Body of pancreas (tissue), 4 donors: ENCODE measurements around the gene ENPP1.

Experiments
- POLR2A ChIP-seq, 3 donors: fragments of 450-650 bp; IDR thresholded peaks; one replicate each; pipeline ENCODE4 v1.6.1; 2016; ENCODE audit warnings: antibody characterized with exemption in 3 of 3, mild to moderate bottlenecking in 2 of 3
- TF ChIP-seq, protein P1 (sequence below), 7 experiments: fragments of 450-650 bp in 4 of 7; fragments of 200-600 bp in 3 of 7; sonication (generic) in 3 of 7; IDR thresholded peaks; one replicate each; pipeline ENCODE4 v1.5.1; 2016 to 2019; ENCODE audit warnings: antibody characterized with exemption in 7 of 7

GRCh38 chr6:131787079-131787478, 20.7 kb upstream of the ENPP1 start:
- TF ChIP-seq, protein P1, sequence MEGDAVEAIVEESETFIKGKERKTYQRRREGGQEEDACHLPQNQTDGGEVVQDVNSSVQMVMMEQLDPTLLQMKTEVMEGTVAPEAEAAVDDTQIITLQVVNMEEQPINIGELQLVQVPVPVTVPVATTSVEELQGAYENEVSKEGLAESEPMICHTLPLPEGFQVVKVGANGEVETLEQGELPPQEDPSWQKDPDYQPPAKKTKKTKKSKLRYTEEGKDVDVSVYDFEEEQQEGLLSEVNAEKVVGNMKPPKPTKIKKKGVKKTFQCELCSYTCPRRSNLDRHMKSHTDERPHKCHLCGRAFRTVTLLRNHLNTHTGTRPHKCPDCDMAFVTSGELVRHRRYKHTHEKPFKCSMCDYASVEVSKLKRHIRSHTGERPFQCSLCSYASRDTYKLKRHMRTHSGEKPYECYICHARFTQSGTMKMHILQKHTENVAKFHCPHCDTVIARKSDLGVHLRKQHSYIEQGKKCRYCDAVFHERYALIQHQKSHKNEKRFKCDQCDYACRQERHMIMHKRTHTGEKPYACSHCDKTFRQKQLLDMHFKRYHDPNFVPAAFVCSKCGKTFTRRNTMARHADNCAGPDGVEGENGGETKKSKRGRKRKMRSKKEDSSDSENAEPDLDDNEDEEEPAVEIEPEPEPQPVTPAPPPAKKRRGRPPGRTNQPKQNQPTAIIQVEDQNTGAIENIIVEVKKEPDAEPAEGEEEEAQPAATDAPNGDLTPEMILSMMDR (IDR thresholded peaks at IDR 0.05), result no peak
- TF ChIP-seq POLR2A (IDR thresholded peaks at IDR 0.05), result no peak
